ENCODE measurements around the gene DCUN1D3. TPM values are rescaled to one million over a fixed set of nuclear protein-coding genes. Genes with fewer than 3 reads are reported as not detected.

Gene DCUN1D3
- total RNA-seq, 1 donor from 2014 or later = 14.0 TPM

GRCh38 chr16:20889625-20890275, 10.4 kb downstream of the DCUN1D3 start:
- H3K4me3 ChIP-seq (ENCODE audit: low read depth, low read length) = no peak overlapping the region
- FAIRE-seq = no peak
- TF ChIP-seq, protein P1, sequence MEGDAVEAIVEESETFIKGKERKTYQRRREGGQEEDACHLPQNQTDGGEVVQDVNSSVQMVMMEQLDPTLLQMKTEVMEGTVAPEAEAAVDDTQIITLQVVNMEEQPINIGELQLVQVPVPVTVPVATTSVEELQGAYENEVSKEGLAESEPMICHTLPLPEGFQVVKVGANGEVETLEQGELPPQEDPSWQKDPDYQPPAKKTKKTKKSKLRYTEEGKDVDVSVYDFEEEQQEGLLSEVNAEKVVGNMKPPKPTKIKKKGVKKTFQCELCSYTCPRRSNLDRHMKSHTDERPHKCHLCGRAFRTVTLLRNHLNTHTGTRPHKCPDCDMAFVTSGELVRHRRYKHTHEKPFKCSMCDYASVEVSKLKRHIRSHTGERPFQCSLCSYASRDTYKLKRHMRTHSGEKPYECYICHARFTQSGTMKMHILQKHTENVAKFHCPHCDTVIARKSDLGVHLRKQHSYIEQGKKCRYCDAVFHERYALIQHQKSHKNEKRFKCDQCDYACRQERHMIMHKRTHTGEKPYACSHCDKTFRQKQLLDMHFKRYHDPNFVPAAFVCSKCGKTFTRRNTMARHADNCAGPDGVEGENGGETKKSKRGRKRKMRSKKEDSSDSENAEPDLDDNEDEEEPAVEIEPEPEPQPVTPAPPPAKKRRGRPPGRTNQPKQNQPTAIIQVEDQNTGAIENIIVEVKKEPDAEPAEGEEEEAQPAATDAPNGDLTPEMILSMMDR (IDR thresholded peaks at IDR 0.05; ENCODE audit: insufficient read depth, low read length, severe bottlenecking) = no peak
- H3K36me3 ChIP-seq (ENCODE audit: control insufficient read depth, insufficient read depth, low read length) = peaks cover 10% of the 10 kb centered on the region
- H3K27me3 ChIP-seq (ENCODE audit: control insufficient read depth, insufficient read depth, low read length) = no peaks in the 10 kb centered on the region
- no peak for DNase-seq (ENCODE audit: low read depth)

DNA sequence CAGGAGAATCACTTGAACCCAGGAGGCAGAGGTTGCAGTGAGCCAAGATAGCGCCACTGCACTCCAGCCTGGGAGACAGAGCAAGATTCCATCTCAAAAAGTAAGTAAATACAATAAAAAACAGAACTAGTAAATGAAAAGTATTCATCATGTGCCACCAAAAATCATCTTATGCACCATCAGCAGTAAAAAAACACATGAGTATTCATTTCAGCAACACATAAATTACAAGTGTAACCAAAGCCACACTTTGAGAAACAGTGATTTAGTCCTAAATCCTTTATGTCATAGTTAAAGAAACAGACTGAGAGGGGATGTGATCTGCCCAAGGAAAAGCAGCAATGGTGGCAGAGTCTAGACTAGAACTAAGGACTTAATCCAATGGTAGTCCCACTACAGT, 13.0 kb downstream of the DCUN1D3 start:
- Histone ChIP-seq H3K36me3 (ENCODE audit: control insufficient read depth, insufficient read depth, low read length) (peaks cover 3% of the 10 kb centered on the region), H3K4me3 (ENCODE audit: low read depth, low read length) (no peak overlapping the region), H3K27me3 (ENCODE audit: control insufficient read depth, insufficient read depth, low read length) (no peaks in the 10 kb centered on the region)
- TF ChIP-seq, protein P1 (IDR thresholded peaks at IDR 0.05; ENCODE audit: insufficient read depth, low read length, severe bottlenecking) = no peak
- no peak for DNase-seq (ENCODE audit: low read depth)
- FAIRE-seq = no peak

- Histone ChIP-seq H3K36me3 (ENCODE audit: control insufficient read depth, insufficient read depth, low read length) (peaks cover 1% of the 10 kb centered on the region), H3K27me3 (ENCODE audit: control insufficient read depth, insufficient read depth, low read length) (no peaks in the 10 kb centered on the region), H3K4me3 (ENCODE audit: low read depth, low read length) (no peak overlapping the region)
- TF ChIP-seq, protein P1 (IDR thresholded peaks at IDR 0.05; ENCODE audit: insufficient read depth, low read length, severe bottlenecking) = no peak
- DNase-seq (ENCODE audit: low read depth) = no peak
- FAIRE-seq = no peak
Observed at GRCh38 chr16:20886320-20886719, 13.8 kb downstream of the DCUN1D3 start.

- DNase-seq (ENCODE audit: low read depth) (peak; percentile 50), FAIRE-seq (no peak)
- TF ChIP-seq, protein P1 (IDR thresholded peaks at IDR 0.05; ENCODE audit: insufficient read depth, low read length, severe bottlenecking) = no peak
- Histone ChIP-seq H3K4me3 (ENCODE audit: low read depth, low read length) (no peak overlapping the region), H3K27me3 (ENCODE audit: control insufficient read depth, insufficient read depth, low read length) (no peaks in the 10 kb centered on the region), H3K36me3 (ENCODE audit: control insufficient read depth, insufficient read depth, low read length) (peaks cover 1% of the 10 kb centered on the region)
Observed at GRCh38 chr16:20884240-20884556, 16.0 kb downstream of the DCUN1D3 start.

DNA sequence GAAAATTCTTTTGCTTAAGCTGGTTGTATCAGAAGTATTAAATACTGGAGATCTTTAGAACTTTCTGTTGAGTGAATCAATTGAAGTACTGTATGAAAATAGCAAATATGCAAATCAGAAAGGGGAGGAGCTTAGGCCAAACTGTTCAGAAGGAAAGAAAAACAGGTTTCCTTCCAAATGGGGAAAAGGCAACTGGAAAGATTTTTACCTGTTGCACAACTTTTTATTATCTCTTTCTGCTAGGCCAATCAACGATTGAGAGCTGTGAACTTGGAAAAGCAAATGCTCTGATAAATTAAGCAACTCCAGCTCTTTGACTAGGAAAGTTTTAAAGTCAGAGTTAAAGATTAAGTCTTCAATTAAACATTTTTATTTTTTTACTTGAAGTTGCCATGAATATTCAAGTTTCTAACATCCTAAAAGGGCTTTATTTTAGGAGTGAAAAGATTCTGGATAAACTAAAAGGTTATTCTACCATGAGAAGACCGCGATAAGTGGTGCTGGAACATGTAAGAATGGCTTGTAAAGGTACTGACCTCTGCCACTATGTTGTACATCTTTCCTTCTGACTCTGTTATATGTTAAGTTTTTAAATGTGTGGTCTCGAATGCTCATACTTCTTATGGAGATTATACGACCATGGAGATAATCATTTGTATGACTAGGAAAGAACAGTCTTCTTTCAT, 16.5 kb downstream of the DCUN1D3 start:
- FAIRE-seq (no peak), DNase-seq (ENCODE audit: low read depth) (no peak)
- Histone ChIP-seq H3K4me3 (ENCODE audit: low read depth, low read length) (no peak overlapping the region), H3K27me3 (ENCODE audit: control insufficient read depth, insufficient read depth, low read length) (no peaks in the 10 kb centered on the region), H3K36me3 (ENCODE audit: control insufficient read depth, insufficient read depth, low read length) (peaks cover 1% of the 10 kb centered on the region)
- TF ChIP-seq, protein P1 (IDR thresholded peaks at IDR 0.05; ENCODE audit: insufficient read depth, low read length, severe bottlenecking) = no peak
